Kidney (tissue), 14 donors: Measurements from ENCODE around the gene FAM43A. TPM values are rescaled to one million over a fixed set of nuclear protein-coding genes. Genes with fewer than 3 reads are reported as not detected.

ENCODE experiments used
- DNase-seq, 5 donors: peaks; one replicate each; pipeline ENCODE4 v3.0.0-alpha.2; 2013 to 2020
- FAIRE-seq: peaks from 2 replicates; lab custom pipeline; 2012; peaks lifted over from hg19 to GRCh38; lab: Jason Lieb, UNC
- H3K27ac ChIP-seq, 2 donors: one replicate each; pipeline ENCODE4 v1.7.0; 2013; ENCODE audit warnings: low read depth in 2 of 2, low read length in 2 of 2, inconsistent platforms in 1 of 2
- H3K27me3 ChIP-seq: one replicate; pipeline ENCODE4 v1.7.1; 2013; ENCODE audit warnings: low read length, inconsistent platforms; ENCODE audit not compliant: control insufficient read depth, insufficient read depth
- H3K36me3 ChIP-seq, 3 donors: one replicate each; pipeline versions ENCODE4 v1.7.0 to v1.7.1; 2013; ENCODE audit warnings: low read length in 3 of 3, control low read depth in 1 of 3, inconsistent platforms in 1 of 3; ENCODE audit not compliant: insufficient read depth in 3 of 3, control insufficient read depth in 2 of 3
- H3K4me1 ChIP-seq, 3 donors: one replicate each; pipeline versions ENCODE4 v1.7.0 to v1.7.1; 2013; ENCODE audit warnings: low read length in 3 of 3, inconsistent platforms in 1 of 3, low read depth in 1 of 3; ENCODE audit not compliant: control insufficient read depth in 2 of 3, insufficient read depth in 2 of 3
- H3K4me3 ChIP-seq, 3 donors: one replicate each; pipeline versions ENCODE4 v1.7.0 to v1.8.1; 2013; ENCODE audit warnings: low read length in 3 of 3, control low read depth in 1 of 3, inconsistent platforms in 1 of 3
- H3K9ac ChIP-seq, 3 donors: one replicate each; pipeline versions ENCODE4 v1.7.0 to v1.7.1; 2013; ENCODE audit warnings: low read length in 3 of 3, control low read depth in 1 of 3, inconsistent platforms in 1 of 3
- H3K9me3 ChIP-seq, 3 donors: one replicate each; pipeline versions ENCODE4 v1.7.0 to v1.7.1; 2013; ENCODE audit warnings: low read length in 3 of 3, control low read depth in 1 of 3, inconsistent platforms in 1 of 3; ENCODE audit not compliant: control insufficient read depth in 2 of 3, insufficient read depth in 1 of 3
- CTCF ChIP-seq: IDR thresholded peaks from 3 replicates; pipeline ENCODE4 v1.5.1; 2012; ENCODE audit warnings: mild to moderate bottlenecking, moderate library complexity, borderline replicate concordance; ENCODE audit not compliant: insufficient read depth; ENCODE audit errors: extremely low read depth
- intact Hi-C: fragments of 100-400 bp; cut with DNase I; formaldehyde crosslinking; loops from one replicate; pipeline ENCODE4 v1.11.1; 2022
- polyA plus RNA-seq: library from polyadenylated mRNA; stranded (reverse); fragments of 350-450 nt; fragmentation: Illumina TruSeq; extraction: RNeasy Lipid Tissue Mini Kit (QIAGEN cat#74804); gene quantifications from one replicate; pipeline ENCODE4 v1.2.3, GENCODE V29; 2014; ENCODE audit warnings: low read depth, low replicate concordance; ENCODE audit not compliant: insufficient read depth
- total RNA-seq: library from RNA; stranded (reverse); fragmentation: NEBNext Ultra II Directional; extraction: Animal tissue kit (Norgen Biotek cat#: 25700); gene quantifications from one replicate; pipeline ENCODE4 v1.2.1, GENCODE V29; 2021
- donor health status: control.
- donor health status: control.
- donor health status: control.
- donor health status: control.
- donor health status: control.
- donor health status: DM: yes; HTN: yes; CAD: no.
- donor health status: Normal renal cell carcinoma (clear cell type).

FAM43A gene
- total and polyA plus RNA-seq, 2 donors from 2014 or later = 5.0 to 11.4 TPM

- intact Hi-C loops = no loop called here
- no peak for TF ChIP-seq CTCF
- no peak for FAIRE-seq
- no peak overlapping the region for H3K4me3 ChIP-seq
- H3K36me3 ChIP-seq = peaks cover 4 to 34% (median 17%) of the 10 kb centered on the region in 3 donors
- H3K27me3 ChIP-seq = no peaks in the 10 kb centered on the region
- no peaks in the 10 kb centered on the region for H3K4me1 ChIP-seq
- H3K27ac ChIP-seq = no peak overlapping the region
- DNase-seq = no peak
- H3K9me3 ChIP-seq = no peaks in the 10 kb centered on the region
- no peak overlapping the region for H3K9ac ChIP-seq
These were observed 27.0 kb upstream of the FAM43A start for GRCh38 chr3:194658477-194659242.

GRCh38 chr3:194659778-194660177 lies 25.9 kb upstream of the FAM43A start:
- Histone ChIP-seq H3K27ac (no peak overlapping the region), H3K36me3 (peaks cover 4 to 35% (median 14%) of the 10 kb centered on the region in 3 donors), H3K4me1 (no peaks in the 10 kb centered on the region), H3K9ac (no peak overlapping the region), H3K9me3 (no peaks in the 10 kb centered on the region), H3K27me3 (no peaks in the 10 kb centered on the region), H3K4me3 (no peak overlapping the region)
- no peak for TF ChIP-seq CTCF
- intact Hi-C loops = no loop called here
- DNase-seq (no peak), FAIRE-seq (no peak)

DNA sequence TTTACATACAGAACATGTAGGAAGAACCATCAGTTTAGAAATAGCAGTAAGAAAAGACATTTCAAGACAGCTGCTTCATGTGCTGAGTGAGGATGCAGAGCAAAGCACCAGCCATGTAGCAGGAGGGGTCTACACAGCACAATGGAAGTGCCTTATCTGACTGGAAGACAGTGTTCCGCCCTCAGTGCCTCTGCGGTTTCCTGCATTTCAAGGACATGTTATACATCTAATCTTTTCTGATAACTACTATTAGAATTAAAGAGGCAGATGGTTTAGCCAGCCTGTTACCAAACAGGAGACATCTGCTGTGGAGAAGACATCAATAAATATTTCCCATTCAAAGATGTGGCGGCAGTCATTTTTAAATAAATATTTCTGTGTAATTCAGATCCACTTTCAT lies 24.3 kb upstream of the FAM43A start:
- intact Hi-C loops = no loop called here
- no peak for TF ChIP-seq CTCF
- no peak for DNase-seq
- FAIRE-seq = no peak
- Histone ChIP-seq H3K27me3 (no peaks in the 10 kb centered on the region), H3K27ac (no peak overlapping the region), H3K4me3 (no peak overlapping the region), H3K9me3 (no peaks in the 10 kb centered on the region), H3K9ac (no peak overlapping the region), H3K4me1 (no peaks in the 10 kb centered on the region), H3K36me3 (peaks cover 11 to 49% (median 23%) of the 10 kb centered on the region in 3 donors)
